DOHH2 (cell line): ENCODE measurements around the gene SMAD3.

Source experiments
- H3F3A ChIP-seq: fragments of 200-600 bp; sonication (generic), shearing (Covaris generic); 2 replicates; pipeline ENCODE4 v1.6.0; 2016; ENCODE audit warnings: antibody characterized with exemption, mild to moderate bottlenecking; ENCODE audit not compliant: control insufficient read depth, insufficient read depth
- H3K27ac ChIP-seq: fragments of 200-600 bp; sonication (generic); 2 replicates; pipeline ENCODE4 v1.5.1; 2014; ENCODE audit warnings: low read depth, mild to moderate bottlenecking, low read length, moderate library complexity
- H3K27me3 ChIP-seq: fragments of 200-600 bp; sonication (generic); 2 replicates; pipeline ENCODE4 v1.6.1; 2014; ENCODE audit warnings: mild to moderate bottlenecking, low read length, mixed read lengths; ENCODE audit not compliant: control insufficient read depth
- H3K36me3 ChIP-seq: fragments of 200-600 bp; sonication (generic); 2 replicates; pipeline ENCODE4 v1.6.1; 2014; ENCODE audit warnings: mild to moderate bottlenecking, low read length, moderate library complexity, mixed read lengths; ENCODE audit not compliant: control insufficient read depth
- H3K4me1 ChIP-seq: fragments of 200-600 bp; sonication (generic); 2 replicates; pipeline ENCODE4 v1.6.1; 2014; ENCODE audit warnings: mild to moderate bottlenecking, low read length, mixed read lengths; ENCODE audit not compliant: control insufficient read depth
- H3K4me2 ChIP-seq: fragments of 200-600 bp; sonication (generic); 2 replicates; pipeline ENCODE4 v1.6.0; 2014; ENCODE audit warnings: mild to moderate bottlenecking, low read length, moderate library complexity
- H3K4me3 ChIP-seq: fragments of 200-600 bp; sonication (generic); 2 replicates; pipeline ENCODE4 v1.5.1; 2014; ENCODE audit warnings: mild to moderate bottlenecking, low read length, mixed read lengths
- H3K79me2 ChIP-seq: fragments of 200-600 bp; sonication (generic); 2 replicates; pipeline ENCODE4 v1.6.1; 2014; ENCODE audit warnings: mild to moderate bottlenecking, low read length, mixed read lengths; ENCODE audit not compliant: control insufficient read depth
- H3K9me2 ChIP-seq: fragments of 200-600 bp; sonication (generic); replicated peaks from 2 replicates; pipeline ENCODE4 v1.6.1; 2014; ENCODE audit warnings: mild to moderate bottlenecking, low read length, mixed read lengths; ENCODE audit not compliant: control insufficient read depth
- H3K9me3 ChIP-seq: fragments of 200-600 bp; sonication (generic); 2 replicates; pipeline ENCODE4 v1.6.1; 2014; ENCODE audit warnings: antibody characterized with exemption, low read length, mixed read lengths; ENCODE audit not compliant: control insufficient read depth, insufficient read depth
- H4K20me1 ChIP-seq: fragments of 200-600 bp; sonication (generic); 2 replicates; pipeline ENCODE4 v1.6.0; 2014; ENCODE audit warnings: low read depth, mild to moderate bottlenecking, antibody characterized with exemption, low read length, moderate library complexity; ENCODE audit not compliant: control insufficient read depth, insufficient read depth
- CTCF ChIP-seq: fragments of 200-600 bp; sonication (generic); IDR thresholded peaks from one replicate; pipeline ENCODE4 v1.5.1; 2014; ENCODE audit warnings: antibody characterized with exemption, mild to moderate bottlenecking, low read depth, low read length; ENCODE audit not compliant: poor library complexity, severe bottlenecking
- EZH2phosphoT487 ChIP-seq: fragments of 200-600 bp; sonication (generic); IDR thresholded peaks from 2 replicates; pipeline ENCODE4 v1.6.1; 2017; ENCODE audit warnings: borderline replicate concordance, mild to moderate bottlenecking, antibody characterized with exemption, low read length, moderate library complexity, mixed read lengths

The SMAD3 gene

GRCh38 chr15:67144609-67145311 lies 79.4 kb downstream of the SMAD3 start:
- peaks cover 10% of the 10 kb centered on the region; the same call in 1 of the 2 replicates for H4K20me1 ChIP-seq
- TF ChIP-seq CTCF: no peak
- no peak for TF ChIP-seq EZH2phosphoT487
- H3K4me1 ChIP-seq: peaks cover 4% of the 10 kb centered on the region; the same call in 1 of the 2 replicates

GRCh38 chr15:67145312-67145610 lies 79.9 kb downstream of the SMAD3 start:
- Histone ChIP-seq H3K36me3 (no peaks in the 10 kb centered on the region), H3K4me3 (no peak overlapping the region), H3K9me2 (no peaks in the 10 kb centered on the region), H3K27me3 (no peaks in the 10 kb centered on the region), H3F3A (no peaks in the 10 kb centered on the region), H3K4me1 (peaks cover 2% of the 10 kb centered on the region; the same call in 1 of the 2 replicates), H3K79me2 (peaks cover 43% of the 10 kb centered on the region), H4K20me1 (peaks cover 10% of the 10 kb centered on the region; the same call in 1 of the 2 replicates), H3K4me2 (no peak overlapping the region), H3K27ac (no peak overlapping the region), H3K9me3 (no peaks in the 10 kb centered on the region)
- TF ChIP-seq CTCF: no peak
- TF ChIP-seq EZH2phosphoT487: no peak

More at GRCh38 chr15:67144609-67145311, 79.4 kb downstream of the SMAD3 start:
- no peaks in the 10 kb centered on the region for H3K9me3 ChIP-seq
- H3F3A ChIP-seq: no peaks in the 10 kb centered on the region
- H3K36me3 ChIP-seq: no peaks in the 10 kb centered on the region
- H3K9me2 ChIP-seq: no peaks in the 10 kb centered on the region
- H3K27me3 ChIP-seq: no peaks in the 10 kb centered on the region
- H3K4me2 ChIP-seq: no peak overlapping the region
- no peak overlapping the region for H3K27ac ChIP-seq
- H3K79me2 ChIP-seq: peaks cover 45% of the 10 kb centered on the region
- H3K4me3 ChIP-seq: no peak overlapping the region

GRCh38 chr15:67145710-67146109 lies 80.3 kb downstream of the SMAD3 start:
- no peaks in the 10 kb centered on the region for H3K9me2 ChIP-seq
- H3F3A ChIP-seq: no peaks in the 10 kb centered on the region
- H3K9me3 ChIP-seq: no peaks in the 10 kb centered on the region
- no peak overlapping the region for H3K4me2 ChIP-seq
- TF ChIP-seq CTCF (no peak), EZH2phosphoT487 (no peak)
- no peak overlapping the region for H3K27ac ChIP-seq
- H4K20me1 ChIP-seq: peaks cover 10% of the 10 kb centered on the region; the same call in 1 of the 2 replicates
- no peaks in the 10 kb centered on the region for H3K4me1 ChIP-seq
- no peaks in the 10 kb centered on the region for H3K27me3 ChIP-seq
- H3K4me3 ChIP-seq: no peak overlapping the region
- peaks cover 38% of the 10 kb centered on the region for H3K79me2 ChIP-seq
- no peaks in the 10 kb centered on the region for H3K36me3 ChIP-seq
